ENCODE results near the gene ARL5C. TPM values are rescaled to one million over a fixed set of nuclear protein-coding genes. Genes with fewer than 3 reads are reported as not detected.

ARL5C gene
- total RNA-seq, 4 donors from 2014 or later = not detected

- no peak for DNase-seq
- no peaks in the 10 kb centered on the region for H3K27me3 ChIP-seq
- no peak overlapping the region for H3K4me3 ChIP-seq
- intact Hi-C loops (cut with DNase I; ENCODE audit: low total_unique reads) (no loop called here), in situ Hi-C loops (cut with MboI; ENCODE audit: low pct_ligation_motif_present in 1 of 4, low pct_unique_long_range_greater_than_20kb in 1 of 4, low sequenced_read_pairs in 3 of 4) (no loop called here)
- no peak for TF ChIP-seq POLR2A (IDR thresholded peaks at IDR 0.05)
- no peak for TF ChIP-seq CTCF (IDR thresholded peaks at IDR 0.05)
- TF ChIP-seq EP300 (IDR thresholded peaks at IDR 0.05; ENCODE audit: low read depth) = no peak
- TF ChIP-seq POLR2AphosphoS5 (IDR thresholded peaks at IDR 0.05) = no peak
- 57 to 88% methylated on average over 2 of the region's 2 CpGs for whole genome bisulfite sequencing, 2 donors (ENCODE audit: low coverage in 1 of 2)
- H3K9me3 ChIP-seq = no peaks in the 10 kb centered on the region
- H3K4me1 ChIP-seq = peaks cover 0 to 10% (median 4%) of the 10 kb centered on the region in 4 donors
- no peaks in the 10 kb centered on the region for H3K36me3 ChIP-seq
- no peak overlapping the region for H3K27ac ChIP-seq
Observed at GRCh38 chr17:39113871-39114270, 52.1 kb downstream of the ARL5C start.

GRCh38 chr17:39110435-39111136, 55.4 kb downstream of the ARL5C start:
- H3K4me3 ChIP-seq = no peak overlapping the region
- 50 to 80% methylated on average over 1 to 19 of the region's 19 CpGs for WGBS, 2 donors (ENCODE audit: low coverage in 1 of 2)
- in situ Hi-C loops (cut with MboI; ENCODE audit: low pct_ligation_motif_present in 1 of 4, low pct_unique_long_range_greater_than_20kb in 1 of 4, low sequenced_read_pairs in 3 of 4) = no loop called here
- TF ChIP-seq POLR2A (IDR thresholded peaks at IDR 0.05) (no peak), EP300 (IDR thresholded peaks at IDR 0.05; ENCODE audit: low read depth) (no peak), POLR2AphosphoS5 (IDR thresholded peaks at IDR 0.05) (no peak)
- DNase-seq = no peak
- no peaks in the 10 kb centered on the region for H3K36me3 ChIP-seq
- H3K4me1 ChIP-seq = peaks cover 0 to 10% (median 4%) of the 10 kb centered on the region in 4 donors
- H3K9me3 ChIP-seq = no peaks in the 10 kb centered on the region
- no peaks in the 10 kb centered on the region for H3K27me3 ChIP-seq
- no peak overlapping the region for H3K27ac ChIP-seq
- intact Hi-C loops (cut with DNase I; ENCODE audit: low total_unique reads) = no loop called here

GRCh38 chr17:39108461-39109375, 57.2 kb downstream of the ARL5C start:
- no peak for TF ChIP-seq EP300 (IDR thresholded peaks at IDR 0.05; ENCODE audit: low read depth)
- no peak for TF ChIP-seq POLR2A (IDR thresholded peaks at IDR 0.05)
- TF ChIP-seq CTCF (IDR thresholded peaks at IDR 0.05) = no peak
- no peak for TF ChIP-seq POLR2AphosphoS5 (IDR thresholded peaks at IDR 0.05)
- H3K27ac ChIP-seq = no peak overlapping the region
- H3K9me3 ChIP-seq = no peaks in the 10 kb centered on the region
- H3K27me3 ChIP-seq = no peaks in the 10 kb centered on the region
- WGBS, 2 donors (ENCODE audit: low coverage in 1 of 2) = 77% methylated on average over 23 of the region's 23 CpGs; no CpG with 5 or more reads in 1 of the 2 donors
- H3K4me1 ChIP-seq = no peaks in the 10 kb centered on the region
- H3K36me3 ChIP-seq = no peaks in the 10 kb centered on the region
- no peak overlapping the region for H3K4me3 ChIP-seq
- DNase-seq = no peak
- in situ Hi-C loops (cut with MboI; ENCODE audit: low pct_ligation_motif_present in 1 of 4, low pct_unique_long_range_greater_than_20kb in 1 of 4, low sequenced_read_pairs in 3 of 4) (no loop called here), intact Hi-C loops (cut with DNase I; ENCODE audit: low total_unique reads) (no loop called here)

GRCh38 chr17:39107973-39108372, 58.0 kb downstream of the ARL5C start:
- Histone ChIP-seq H3K27ac (no peak overlapping the region), H3K9me3 (no peaks in the 10 kb centered on the region), H3K4me3 (no peak overlapping the region), H3K36me3 (no peaks in the 10 kb centered on the region), H3K4me1 (no peaks in the 10 kb centered on the region), H3K27me3 (no peaks in the 10 kb centered on the region)
- WGBS, 2 donors (ENCODE audit: low coverage in 1 of 2) = 86% methylated on average over 8 of the region's 8 CpGs; no CpG with 5 or more reads in 1 of the 2 donors
- TF ChIP-seq POLR2A (IDR thresholded peaks at IDR 0.05) (no peak), POLR2AphosphoS5 (IDR thresholded peaks at IDR 0.05) (no peak), CTCF (IDR thresholded peaks at IDR 0.05) (no peak), EP300 (IDR thresholded peaks at IDR 0.05; ENCODE audit: low read depth) (no peak)
- no peak for DNase-seq
- intact Hi-C loops (cut with DNase I; ENCODE audit: low total_unique reads) (no loop called here), in situ Hi-C loops (cut with MboI; ENCODE audit: low pct_ligation_motif_present in 1 of 4, low pct_unique_long_range_greater_than_20kb in 1 of 4, low sequenced_read_pairs in 3 of 4) (no loop called here)
